GM19099 (cell line): ENCODE measurements around the gene SPP1.

Experiments used
- POLR2A ChIP-seq: IDR thresholded peaks from 3 replicates; pipeline ENCODE4 v1.6.1; 2011; ENCODE audit warnings: low read depth; ENCODE audit not compliant: insufficient read length; ENCODE audit errors: extremely low read depth

The SPP1 gene

GRCh38 chr4:88030565-88031310 lies 55.2 kb downstream of the SPP1 start:
- no peak for TF ChIP-seq POLR2A
